Measurements from ENCODE around the gene FAM240B. TPM values are rescaled to one million over a fixed set of nuclear protein-coding genes. Genes with fewer than 3 reads are reported as not detected.

FAM240B gene
- total and polyA plus RNA-seq, 2 of the 8 experiments (the other 6 are each of a cell fraction or from before 2014, with no cell fraction given) = not detected

GRCh38 chr9:38649731-38650363 is 70.1 kb downstream of the FAM240B start (continued):
- TF ChIP-seq SIX5 (IDR thresholded peaks at IDR 0.05; ENCODE audit: low read depth, low read length) = no peak
- TF ChIP-seq EP300 (IDR thresholded peaks at IDR 0.05; ENCODE audit: borderline replicate concordance in 1 of 2, low read depth in 2 of 2, low read length in 2 of 2) = no peak

All from H1 (cell line).